GM12801 (cell line): Measurements from ENCODE around the gene UCK2.

Source experiments
- TF ChIP-seq, protein P1 (sequence below): IDR thresholded peaks from one replicate; pipeline ENCODE4 v1.5.1; 2011; ENCODE audit warnings: control low read depth; ENCODE audit not compliant: insufficient read length; ENCODE audit errors: extremely low read depth

The UCK2 gene

DNA sequence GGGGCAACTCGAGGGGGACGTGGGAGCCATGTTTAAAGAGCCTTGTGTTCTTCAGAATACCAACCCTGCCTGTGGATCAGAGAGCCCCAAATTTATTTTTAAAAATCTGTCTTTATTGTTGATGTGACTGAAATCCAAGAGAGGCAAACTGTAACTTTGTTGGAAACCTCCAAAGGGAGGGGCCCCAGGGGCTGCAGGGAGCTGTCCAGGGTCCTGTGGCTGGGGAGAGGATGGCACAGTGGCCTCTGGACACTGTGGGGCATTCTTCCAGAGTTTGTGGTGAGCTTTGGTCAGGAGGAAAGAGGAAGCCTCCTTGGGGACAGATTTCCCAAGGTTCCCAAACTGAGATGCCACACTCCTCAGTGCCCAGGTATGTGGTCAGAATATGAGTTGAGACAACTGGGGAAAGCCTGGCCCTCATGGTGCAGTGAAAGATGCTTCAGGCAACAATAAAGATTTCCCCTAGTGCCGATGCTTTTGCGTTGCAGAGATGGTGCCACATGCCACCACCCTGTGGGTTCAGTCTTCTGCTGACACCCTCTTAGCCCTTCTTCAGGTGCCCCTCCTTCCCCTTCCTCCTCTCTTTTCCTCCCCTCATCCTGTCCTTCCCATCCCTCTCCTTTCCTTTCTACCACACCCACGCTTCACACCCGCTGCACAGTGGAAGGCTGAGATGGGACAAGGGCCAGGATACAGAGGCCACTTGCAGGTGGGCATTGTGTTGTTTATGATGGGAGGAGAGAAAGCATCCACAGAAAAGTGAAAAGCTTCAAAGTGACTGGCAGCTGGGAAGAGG lies 122.1 kb downstream of the UCK2 start:
- TF ChIP-seq, protein P1, sequence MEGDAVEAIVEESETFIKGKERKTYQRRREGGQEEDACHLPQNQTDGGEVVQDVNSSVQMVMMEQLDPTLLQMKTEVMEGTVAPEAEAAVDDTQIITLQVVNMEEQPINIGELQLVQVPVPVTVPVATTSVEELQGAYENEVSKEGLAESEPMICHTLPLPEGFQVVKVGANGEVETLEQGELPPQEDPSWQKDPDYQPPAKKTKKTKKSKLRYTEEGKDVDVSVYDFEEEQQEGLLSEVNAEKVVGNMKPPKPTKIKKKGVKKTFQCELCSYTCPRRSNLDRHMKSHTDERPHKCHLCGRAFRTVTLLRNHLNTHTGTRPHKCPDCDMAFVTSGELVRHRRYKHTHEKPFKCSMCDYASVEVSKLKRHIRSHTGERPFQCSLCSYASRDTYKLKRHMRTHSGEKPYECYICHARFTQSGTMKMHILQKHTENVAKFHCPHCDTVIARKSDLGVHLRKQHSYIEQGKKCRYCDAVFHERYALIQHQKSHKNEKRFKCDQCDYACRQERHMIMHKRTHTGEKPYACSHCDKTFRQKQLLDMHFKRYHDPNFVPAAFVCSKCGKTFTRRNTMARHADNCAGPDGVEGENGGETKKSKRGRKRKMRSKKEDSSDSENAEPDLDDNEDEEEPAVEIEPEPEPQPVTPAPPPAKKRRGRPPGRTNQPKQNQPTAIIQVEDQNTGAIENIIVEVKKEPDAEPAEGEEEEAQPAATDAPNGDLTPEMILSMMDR: no peak

GRCh38 chr1:165954940-165955339 lies 127.5 kb downstream of the UCK2 start:
- TF ChIP-seq, protein P1: no peak

- TF ChIP-seq, protein P1: no peak
These were observed 130.9 kb downstream of the UCK2 start for GRCh38 chr1:165958306-165958705.

- TF ChIP-seq, protein P1: no peak
These were observed 132.7 kb downstream of the UCK2 start for GRCh38 chr1:165960136-165960535.

DNA sequence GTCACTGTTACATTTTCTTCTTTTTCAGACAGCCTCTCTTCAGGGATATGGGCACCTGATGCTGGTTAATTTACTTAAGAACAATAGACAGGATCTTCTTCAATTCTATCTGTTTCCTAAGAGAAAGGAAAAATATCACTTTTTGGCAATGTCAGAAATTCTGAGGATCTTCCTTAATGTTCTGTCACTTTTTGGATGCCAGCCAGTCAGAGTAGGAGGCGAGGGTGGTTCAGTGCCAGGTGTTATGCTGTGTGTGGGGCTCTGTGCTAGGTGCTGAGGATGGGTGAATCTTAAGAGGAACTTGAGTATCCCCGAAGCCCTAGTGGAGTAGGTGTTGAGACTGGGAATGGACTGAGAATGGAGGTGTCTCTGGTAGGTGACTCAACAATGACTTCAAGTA lies 133.5 kb downstream of the UCK2 start:
- TF ChIP-seq, protein P1: no peak
